ENCODE data around the gene RAD18.

The RAD18 gene

GRCh38 chr3:8978551-8978950, 15.3 kb upstream of the RAD18 start:
- no peak overlapping the region for H3K4me3 ChIP-seq (ENCODE audit: low read depth, low read length, poor library complexity, severe bottlenecking)
- TF ChIP-seq CTCF (IDR thresholded peaks at IDR 0.05; ENCODE audit: low read length) (no peak), EZH2 (IDR thresholded peaks at IDR 0.05; ENCODE audit: borderline replicate concordance, low read length) (no peak)

GRCh38 chr3:8976540-8977182, 13.4 kb upstream of the RAD18 start:
- no peaks in the 10 kb centered on the region for H3K9me3 ChIP-seq (ENCODE audit: low read length)
- H3K36me3 ChIP-seq (ENCODE audit: insufficient read depth, low read length) = no peaks in the 10 kb centered on the region
- no peak overlapping the region for H2AFZ ChIP-seq (ENCODE audit: low read length)
- no peak overlapping the region for H3K4me3 ChIP-seq (ENCODE audit: low read depth, low read length, poor library complexity, severe bottlenecking)
- no peaks in the 10 kb centered on the region for H3K79me2 ChIP-seq (ENCODE audit: insufficient read depth, low read length)
- H4K20me1 ChIP-seq (ENCODE audit: insufficient read depth, low read length) = no peaks in the 10 kb centered on the region
- no peak for TF ChIP-seq CTCF (IDR thresholded peaks at IDR 0.05; ENCODE audit: low read length)
- TF ChIP-seq EZH2 (IDR thresholded peaks at IDR 0.05; ENCODE audit: borderline replicate concordance, low read length) = no peak
- H3K9ac ChIP-seq (ENCODE audit: low read length) = no peak overlapping the region
- no peaks in the 10 kb centered on the region for H3K4me1 ChIP-seq (ENCODE audit: insufficient read depth, low read length, severe bottlenecking)
- H3K27me3 ChIP-seq (ENCODE audit: insufficient read depth, low read length) = no peaks in the 10 kb centered on the region
- H3K4me2 ChIP-seq (ENCODE audit: low read length) = no peak overlapping the region
- no peaks in the 10 kb centered on the region for H3F3A ChIP-seq (ENCODE audit: insufficient read depth, low read length)
- no peaks in the 10 kb centered on the region for H3K9me2 ChIP-seq (ENCODE audit: low read depth, low read length)
- no peak overlapping the region for H3K27ac ChIP-seq (ENCODE audit: low read depth, low read length, poor library complexity, severe bottlenecking)

More at GRCh38 chr3:8978551-8978950, 15.3 kb upstream of the RAD18 start:
- Histone ChIP-seq H3K4me1 (ENCODE audit: insufficient read depth, low read length, severe bottlenecking) (no peaks in the 10 kb centered on the region), H3K79me2 (ENCODE audit: insufficient read depth, low read length) (no peaks in the 10 kb centered on the region), H4K20me1 (ENCODE audit: insufficient read depth, low read length) (no peaks in the 10 kb centered on the region), H3K9me2 (ENCODE audit: low read depth, low read length) (no peaks in the 10 kb centered on the region), H3K27me3 (ENCODE audit: insufficient read depth, low read length) (no peaks in the 10 kb centered on the region), H2AFZ (ENCODE audit: low read length) (no peak overlapping the region), H3K9me3 (ENCODE audit: low read length) (no peaks in the 10 kb centered on the region), H3K36me3 (ENCODE audit: insufficient read depth, low read length) (no peaks in the 10 kb centered on the region), H3K4me2 (ENCODE audit: low read length) (no peak overlapping the region), H3K27ac (ENCODE audit: low read depth, low read length, poor library complexity, severe bottlenecking) (no peak overlapping the region), H3F3A (ENCODE audit: insufficient read depth, low read length) (no peaks in the 10 kb centered on the region), H3K9ac (ENCODE audit: low read length) (no peak overlapping the region)

- Histone ChIP-seq H3K27me3 (ENCODE audit: insufficient read depth, low read length) (no peaks in the 10 kb centered on the region), H3F3A (ENCODE audit: insufficient read depth, low read length) (no peaks in the 10 kb centered on the region), H3K27ac (ENCODE audit: low read depth, low read length, poor library complexity, severe bottlenecking) (no peak overlapping the region), H3K4me2 (ENCODE audit: low read length) (no peak overlapping the region), H3K4me3 (ENCODE audit: low read depth, low read length, poor library complexity, severe bottlenecking) (no peak overlapping the region), H2AFZ (ENCODE audit: low read length) (no peak overlapping the region), H3K79me2 (ENCODE audit: insufficient read depth, low read length) (no peaks in the 10 kb centered on the region), H3K9me2 (ENCODE audit: low read depth, low read length) (no peaks in the 10 kb centered on the region), H4K20me1 (ENCODE audit: insufficient read depth, low read length) (no peaks in the 10 kb centered on the region), H3K4me1 (ENCODE audit: insufficient read depth, low read length, severe bottlenecking) (no peaks in the 10 kb centered on the region), H3K9me3 (ENCODE audit: low read length) (no peaks in the 10 kb centered on the region), H3K36me3 (ENCODE audit: insufficient read depth, low read length) (no peaks in the 10 kb centered on the region), H3K9ac (ENCODE audit: low read length) (no peak overlapping the region)
- TF ChIP-seq EZH2 (IDR thresholded peaks at IDR 0.05; ENCODE audit: borderline replicate concordance, low read length) (no peak), CTCF (IDR thresholded peaks at IDR 0.05; ENCODE audit: low read length) (no peak)
Measured at GRCh38 chr3:8975081-8976020, 12.1 kb upstream of the RAD18 start.

All from OCI-LY1 (cell line).